GM12878 (cell line): Measurements from ENCODE around the gene POLD1. TPM values are rescaled to one million over a fixed set of nuclear protein-coding genes. Genes with fewer than 3 reads are reported as not detected.
A peak's percentile ranks its signal among the peaks of the same experiment; 100 is the strongest.

Experiments
- ATAC-seq: fragments of 200-7000 bp; cut with Tn5 transposase; 3 replicates; pipeline ENCODE4 v1.9.1; 2020; ENCODE audit warnings: mild to moderate bottlenecking, moderate library complexity
- BruUV-seq: library from RNA; stranded (reverse); fragments of 400-500 nt; replicated peaks from 2 replicates; lab custom pipeline; 2021; lab: Mats Ljungman, UMichigan
- CTCF ChIA-PET: fragments of 300-600 bp; sonication (Branson Sonifier 250); formaldehyde crosslinking; extraction: SDS; loops from one replicate; lab custom pipeline; 2021; ENCODE audit warnings: inconsistent platforms; lab: Yijun Ruan, JAX
- POLR2A ChIA-PET: fragments of 350-600 bp; formaldehyde crosslinking; extraction: SDS; loops from one replicate; lab custom pipeline; 2021; ENCODE audit warnings: inconsistent platforms; lab: Charles Lee
- RAD21 ChIA-PET: fragments of 300-600 bp; sonication (Branson Sonifier 250); formaldehyde crosslinking; loops from one replicate; lab custom pipeline; 2023; ENCODE audit warnings: antibody characterized with exemption; ENCODE audit not compliant: unreplicated experiment; lab: Charles Lee
- SMC1A ChIA-PET: fragments of 300-600 bp; sonication (Branson Sonifier 250); formaldehyde crosslinking; loops from one replicate; lab custom pipeline; 2023; ENCODE audit not compliant: unreplicated experiment, uncharacterized antibody; lab: Charles Lee
- DNase-seq: peaks from one replicate; pipeline ENCODE4 v3.0.0-alpha.2; 2011; ENCODE audit warnings: low read depth, low spot score
- FAIRE-seq: peaks from 3 replicates; lab custom pipeline; 2011; peaks lifted over from hg19 to GRCh38; lab: Jason Lieb, UNC
- H2AFZ ChIP-seq: 2 replicates; pipeline ENCODE4 v1.6.0; 2011; ENCODE audit warnings: low read depth, low read length, control low read depth; ENCODE audit not compliant: control insufficient read depth
- H3K27ac ChIP-seq: 2 replicates; pipeline ENCODE4 v1.5.1; 2011; ENCODE audit warnings: control low read depth; ENCODE audit not compliant: control insufficient read depth, insufficient read depth
- H3K27me3 ChIP-seq, 2 experiments: replicated peaks in 1 of 2; 2 replicates each; pipeline versions ENCODE4 v1.6.0 to v1.6.1; 2011; ENCODE audit warnings: low read length in 1 of 2; ENCODE audit not compliant: control insufficient read depth in 2 of 2, insufficient read depth in 2 of 2
- H3K36me3 ChIP-seq, 2 experiments: 2 replicates each; pipeline ENCODE4 v1.5.1; 2011; ENCODE audit warnings: low read length in 1 of 2; ENCODE audit not compliant: control insufficient read depth in 2 of 2, insufficient read depth in 2 of 2
- H3K4me1 ChIP-seq: 2 replicates; pipeline ENCODE4 v1.6.1; 2011; ENCODE audit warnings: mild to moderate bottlenecking, low read length, moderate library complexity, mixed read lengths; ENCODE audit not compliant: control insufficient read depth, insufficient read depth
- H3K4me2 ChIP-seq: 2 replicates; pipeline ENCODE4 v1.6.0; 2011; ENCODE audit warnings: control low read depth; ENCODE audit not compliant: control insufficient read depth, insufficient read depth
- H3K4me3 ChIP-seq: fragments of 200-600 bp; sonication (generic); 2 replicates; pipeline ENCODE4 v1.5.1; 2016
- H3K79me2 ChIP-seq: 2 replicates; pipeline ENCODE4 v1.6.0; 2011; ENCODE audit warnings: low read length; ENCODE audit not compliant: control insufficient read depth, insufficient read depth
- H3K9ac ChIP-seq: 2 replicates; pipeline ENCODE4 v1.8.0; 2011; ENCODE audit warnings: low read length, control low read depth, mixed read lengths; ENCODE audit not compliant: control insufficient read depth, insufficient read depth
- H3K9me3 ChIP-seq: replicated peaks from 3 replicates; pipeline ENCODE4 v1.5.1; 2011; ENCODE audit warnings: mild to moderate bottlenecking, low read length; ENCODE audit not compliant: control insufficient read depth, insufficient read depth
- H4K20me1 ChIP-seq: 2 replicates; pipeline ENCODE4 v1.6.0; 2011; ENCODE audit not compliant: control insufficient read depth, insufficient read depth
- BMI1 ChIP-seq: fragments of 450-650 bp; IDR thresholded peaks from 2 replicates; pipeline ENCODE4 v1.6.1; 2016; ENCODE audit warnings: mild to moderate bottlenecking, moderate library complexity, borderline replicate concordance
- BRCA1 ChIP-seq: IDR thresholded peaks from 2 replicates; pipeline ENCODE4 v1.6.1; 2011; ENCODE audit warnings: low read depth, low read length, improper control_type of control experiment
- CEBPB ChIP-seq, 2 experiments: fragments of 150-350 bp in 1 of 2; IDR thresholded peaks; 2 replicates each; pipeline ENCODE4 v1.6.1; 2012 to 2014; ENCODE audit warnings: low read depth in 2 of 2, low read length in 2 of 2, borderline replicate concordance in 1 of 2, inconsistent platforms in 1 of 2
- CHD4 ChIP-seq: fragments of 200-600 bp; sonication (generic); IDR thresholded peaks from 2 replicates; pipeline ENCODE4 v1.6.1; 2016; ENCODE audit warnings: mild to moderate bottlenecking
- E2F4 ChIP-seq: IDR thresholded peaks from 2 replicates; pipeline ENCODE4 v1.6.1; 2012; ENCODE audit warnings: low read depth, low read length, improper control_type of control experiment
- HCFC1 ChIP-seq: fragments of 150-350 bp; IDR thresholded peaks from 2 replicates; pipeline ENCODE4 v1.6.1; 2014; ENCODE audit warnings: low read length
- HDGF ChIP-seq: fragments of 450-650 bp; IDR thresholded peaks from 2 replicates; pipeline ENCODE4 v1.6.1; 2016; ENCODE audit warnings: antibody characterized with exemption
- LARP7 ChIP-seq: fragments of 450-650 bp; IDR thresholded peaks from 2 replicates; pipeline ENCODE4 v1.6.1; 2017; ENCODE audit warnings: mild to moderate bottlenecking
- MTA3 ChIP-seq: IDR thresholded peaks from 2 replicates; pipeline ENCODE4 v1.6.1; 2012; ENCODE audit warnings: low read length, inconsistent platforms, borderline replicate concordance
- MYC ChIP-seq: IDR thresholded peaks from 2 replicates; pipeline ENCODE4 v1.6.1; 2011; ENCODE audit warnings: mild to moderate bottlenecking, low read length, moderate library complexity, inconsistent platforms; ENCODE audit not compliant: insufficient read depth, insufficient replicate concordance, insufficient read length, severe bottlenecking
- NBN ChIP-seq: fragments of 450-650 bp; IDR thresholded peaks from 2 replicates; pipeline ENCODE4 v1.6.1; 2016
- RAD21 ChIP-seq: IDR thresholded peaks from 2 replicates; pipeline ENCODE4 v1.6.1; 2011; ENCODE audit warnings: mild to moderate bottlenecking, low read depth, low read length, moderate library complexity; ENCODE audit not compliant: insufficient read depth
- SMARCA5 ChIP-seq: fragments of 450-650 bp; IDR thresholded peaks from 2 replicates; pipeline ENCODE4 v1.6.1; 2017; ENCODE audit warnings: mild to moderate bottlenecking
- SMC3 ChIP-seq: IDR thresholded peaks from 2 replicates; pipeline ENCODE4 v1.6.1; 2011; ENCODE audit warnings: low read length, improper control_type of control experiment, borderline replicate concordance
- YBX1 ChIP-seq: fragments of 450-650 bp; IDR thresholded peaks from 2 replicates; pipeline ENCODE4 v1.6.1; 2016; ENCODE audit warnings: antibody characterized with exemption
- YY1 ChIP-seq: IDR thresholded peaks from 2 replicates; pipeline ENCODE4 v1.6.1; 2011; ENCODE audit warnings: low read depth, mild to moderate bottlenecking, low read length
- ZBTB40 ChIP-seq: fragments of 450-650 bp; IDR thresholded peaks from 2 replicates; pipeline ENCODE4 v1.6.1; 2016; ENCODE audit warnings: mild to moderate bottlenecking, moderate library complexity, borderline replicate concordance
- WGBS: methylation state at CpG from one replicate; pipeline ENCODE4 v1.1.6; 2016; ENCODE audit warnings: low lambda C conversion rate; ENCODE audit not compliant: insufficient replicate concordance, insufficient coverage; ENCODE audit errors: missing lambda C conversion rate; 5-methylcytosine and 5-hydroxymethylcytosine counted together
- in situ Hi-C: fragments of 300-500 bp; cut with MboI; formaldehyde crosslinking; loops from 9 replicates; pipeline ENCODE4 v1.14.3; 2018; ENCODE audit warnings: mixed read lengths
- intact Hi-C: fragments of 100-400 bp; cut with micrococcal nuclease; formaldehyde crosslinking; loops from one replicate; pipeline ENCODE4 v1.14.2; 2022; ENCODE audit not compliant: unreplicated experiment
- polyA plus RNA-seq, 11 experiments: library from polyadenylated mRNA; depleted of rRNA in 4 of 11; unstranded in 6 of 11; stranded (reverse) in 5 of 11; fragments of >200 nt; fragmentation: Nextera tagmentation in 4 of 11; fragmentation: Illumina TruSeq in 1 of 11; extraction: Ambion mirVana in 4 of 11; extraction: Trizol in 1 of 11; gene quantifications; 1 replicate in 1 of 11; 2 replicates in 10 of 11; pipeline versions ENCODE4 v1.2.1 to v1.2.3, GENCODE V29; 2011 to 2016; ENCODE audit warnings: inconsistent platforms in 2 of 11, missing spikeins in 2 of 11, low read depth in 1 of 11
- total RNA-seq, 4 experiments: library from RNA; depleted of rRNA in 3 of 4; stranded (reverse); fragments of >200 nt in 3 of 4; fragmentation: Illumina TruSeq in 1 of 4; extraction: Trizol in 1 of 4; gene quantifications; 2 replicates each; pipeline versions ENCODE4 v1.2.1 to v1.2.3, GENCODE V29; 2013 to 2021
- TF ChIP-seq, protein P1 (sequence below): fragments of 450-650 bp; IDR thresholded peaks from 2 replicates; pipeline ENCODE4 v1.6.1; 2016; ENCODE audit warnings: mild to moderate bottlenecking

The POLD1 gene
- total and polyA plus RNA-seq, 10 of the 15 experiments (the other 5 are each of a cell fraction or from before 2014, with no cell fraction given) = 0.76 to 165 (median 63.4) TPM

DNA sequence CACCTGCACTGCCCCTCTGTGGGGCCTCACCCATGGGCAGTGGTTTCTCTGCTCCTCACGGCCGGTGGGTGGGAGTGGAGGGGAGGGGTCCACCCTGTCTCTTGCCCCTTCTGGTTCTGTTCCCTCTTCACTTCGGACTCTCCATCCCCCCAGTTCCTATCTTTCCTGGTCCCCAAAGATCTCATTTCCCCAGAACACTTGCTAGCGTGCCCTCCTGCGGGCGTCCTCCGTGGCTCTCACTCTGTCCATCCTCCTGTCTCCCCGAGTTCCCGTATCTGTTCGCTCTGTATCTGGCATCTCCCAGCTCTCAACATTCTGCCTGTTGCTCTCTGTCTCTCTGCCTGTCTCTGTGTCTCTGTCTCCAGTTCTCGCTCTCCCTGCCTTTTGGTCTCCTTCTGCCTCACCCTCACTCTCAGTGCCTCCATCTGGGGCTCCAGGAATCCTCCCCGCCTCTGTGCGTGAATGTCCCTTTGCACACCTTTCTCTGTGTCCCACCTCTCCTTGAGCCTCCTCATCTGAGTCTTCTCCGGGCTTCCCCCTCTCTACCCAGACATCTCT is 35.0 kb downstream of the POLD1 start:
- POLR2A ChIA-PET = interaction anchor here (0.8 to 4.8 kb wide), 14 partner anchors 10 to 77 kb away, joined by 3 to 26 read pairs (median 4); partner anchors contain the start of genes NR1H2 and POLD1
- in situ Hi-C loops = no loop called here
- peak overlapping the region; percentile 61 for H3K4me2 ChIP-seq
- CTCF ChIA-PET = interaction anchor here (0.6 to 3.1 kb wide), 8 partner anchors 9 to 137 kb away, joined by 3 to 19 read pairs (median 4); no protein-coding TSS in a partner anchor
- H3K4me1 ChIP-seq = peaks cover 48% of the 10 kb centered on the region
- intact Hi-C loops = loop anchor here (2.0 kb wide), 3 partner anchors 14 to 50 kb away; partner anchors contain the start of gene MYBPC2
- no peaks in the 10 kb centered on the region for H3K9me3 ChIP-seq
- peak overlapping the region; percentile 79 for H3K27ac ChIP-seq
- FAIRE-seq (peak; percentile 18), DNase-seq (no peak), ATAC-seq (peak; percentile 1)
- RAD21 ChIA-PET = interaction anchor here (0.7 to 2.7 kb wide), 7 partner anchors 12 to 86 kb away, joined by 3 to 14 read pairs (median 4); partner anchors contain the start of genes NAPSA and POLD1
- SMC1A ChIA-PET = interaction anchor here (0.8 to 1.9 kb wide), 2 partner anchors 41 kb away, joined by 4 to 10 read pairs; no protein-coding TSS in a partner anchor
- H3K79me2 ChIP-seq = peaks cover 33% of the 10 kb centered on the region
- no peaks in the 10 kb centered on the region for H3K27me3 ChIP-seq
- no TSS peak for BruUV-seq
- H3K4me3 ChIP-seq = peak overlapping the region; percentile 78
- peak overlapping the region; percentile 31 for H2AFZ ChIP-seq
- H3K36me3 ChIP-seq = peaks cover 6 to 10% of the 10 kb centered on the region in 2 experiments; a peak in 3 of 4 replicates
- peaks cover 4% of the 10 kb centered on the region for H4K20me1 ChIP-seq
- 3% methylated on average over 11 of the region's 14 CpGs for WGBS
- peak overlapping the region; percentile 60 for H3K9ac ChIP-seq
- TF ChIP-seq BMI1 (peak; percentile 20; the same call in 1 of the 2 replicates), RAD21 (no peak), ZBTB40 (no peak), YY1 (0 out of 2 replicates have a peak, but pooled peaks have one; percentile 11), HCFC1 (no peak), BRCA1 (no peak), SMARCA5 (no peak), E2F4 (no peak), HDGF (peak; percentile 87; the same call in 1 of the 2 replicates), SMC3 (no peak), YBX1 (0 out of 2 replicates have a peak, but pooled peaks have one; percentile 19), MYC (no peak), NBN (peak; percentile 64), MTA3 (0 out of 2 replicates have a peak, but pooled peaks have one; percentile 28), LARP7 (peak; percentile 48; the same call in 1 of the 2 replicates), CHD4 (no peak), CEBPB (IDR thresholded peaks at IDR 0.05; ENCODE audit: borderline replicate concordance in 1 of 2, low read depth in 2 of 2, low read length in 2 of 2) (no peak)
- TF ChIP-seq, protein P1, sequence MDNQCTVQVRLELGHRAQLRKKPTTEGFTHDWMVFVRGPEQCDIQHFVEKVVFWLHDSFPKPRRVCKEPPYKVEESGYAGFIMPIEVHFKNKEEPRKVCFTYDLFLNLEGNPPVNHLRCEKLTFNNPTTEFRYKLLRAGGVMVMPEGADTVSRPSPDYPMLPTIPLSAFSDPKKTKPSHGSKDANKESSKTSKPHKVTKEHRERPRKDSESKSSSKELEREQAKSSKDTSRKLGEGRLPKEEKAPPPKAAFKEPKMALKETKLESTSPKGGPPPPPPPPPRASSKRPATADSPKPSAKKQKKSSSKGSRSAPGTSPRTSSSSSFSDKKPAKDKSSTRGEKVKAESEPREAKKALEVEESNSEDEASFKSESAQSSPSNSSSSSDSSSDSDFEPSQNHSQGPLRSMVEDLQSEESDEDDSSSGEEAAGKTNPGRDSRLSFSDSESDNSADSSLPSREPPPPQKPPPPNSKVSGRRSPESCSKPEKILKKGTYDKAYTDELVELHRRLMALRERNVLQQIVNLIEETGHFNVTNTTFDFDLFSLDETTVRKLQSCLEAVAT = peak; percentile 91
